Measurements from ENCODE around the gene MCC.

DNA sequence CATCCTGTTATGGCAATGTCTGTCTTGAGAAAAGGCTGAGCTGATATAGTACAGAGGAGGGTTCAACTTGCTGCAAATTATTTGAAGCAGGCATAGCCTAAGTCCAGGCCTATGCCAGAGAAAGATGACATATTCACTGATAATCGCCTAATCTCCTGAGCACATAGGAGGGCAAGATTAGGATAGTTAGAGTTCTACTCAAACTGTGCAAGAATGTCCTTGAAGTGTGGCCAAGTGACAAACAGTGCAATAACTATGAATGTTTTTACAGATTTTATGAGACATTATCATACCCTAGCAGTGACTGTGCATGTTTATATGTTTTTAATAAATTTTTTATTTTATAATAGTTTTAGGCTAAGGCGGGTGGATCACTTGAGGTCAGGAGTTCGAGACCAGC lies 149.6 kb downstream of the MCC start:
- no peak for TF ChIP-seq EZH2phosphoT487 (IDR thresholded peaks at IDR 0.05; ENCODE audit: low read depth, severe bottlenecking, unreplicated experiment)
- no peak for TF ChIP-seq EZH2 (IDR thresholded peaks at IDR 0.05; ENCODE audit: borderline replicate concordance)

Measured in hepatocyte (in vitro differentiated cells).